ENCODE data around the gene SIRT2. TPM values are rescaled to one million over a fixed set of nuclear protein-coding genes. Genes with fewer than 3 reads are reported as not detected.
A peak's percentile ranks its signal among the peaks of the same experiment; 100 is the strongest.

SIRT2 gene
- total RNA-seq, 1 experiment from 2014 or later, result 51.7 TPM

DNA sequence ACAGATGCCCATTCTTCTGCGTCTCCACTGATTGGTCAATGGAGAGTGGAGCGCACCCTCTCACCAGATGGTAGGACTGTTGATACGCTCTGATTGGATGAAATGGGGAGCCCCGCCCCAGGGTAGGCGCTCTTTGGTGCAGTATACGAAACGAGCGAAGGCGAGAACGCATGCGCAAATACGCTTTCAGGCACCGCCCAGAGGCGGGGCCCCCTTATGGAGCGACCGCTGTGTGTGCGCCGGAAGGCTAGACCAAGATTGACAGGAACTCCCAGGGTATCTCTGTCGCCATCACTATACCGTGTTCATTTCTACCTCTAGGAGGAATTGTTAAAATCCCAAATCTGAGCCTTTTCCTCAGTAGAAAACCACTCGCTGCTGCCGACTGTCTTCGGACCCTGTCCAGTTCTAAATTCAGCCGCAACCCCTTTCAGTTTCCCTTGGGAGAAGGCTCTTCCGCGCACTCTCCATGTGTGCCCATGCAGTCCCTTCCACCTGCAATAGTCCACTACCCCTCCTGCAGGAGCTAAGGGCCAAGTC, 48.9 kb downstream of the SIRT2 start:
- no peaks in the 10 kb centered on the region for H3K9me3 Mint-ChIP-seq (ENCODE audit: low read depth, unreplicated experiment)
- H3K27ac Mint-ChIP-seq (ENCODE audit: unreplicated experiment), result peak overlapping the region; percentile 98
- peak; percentile 99 for DNase-seq
- TSS peak; percentile 88 for BruUV-seq (replicated peaks)
- H3K4me1 Mint-ChIP-seq (ENCODE audit: low read depth, unreplicated experiment), result peaks cover 36% of the 10 kb centered on the region
- TF ChIP-seq, protein P1, sequence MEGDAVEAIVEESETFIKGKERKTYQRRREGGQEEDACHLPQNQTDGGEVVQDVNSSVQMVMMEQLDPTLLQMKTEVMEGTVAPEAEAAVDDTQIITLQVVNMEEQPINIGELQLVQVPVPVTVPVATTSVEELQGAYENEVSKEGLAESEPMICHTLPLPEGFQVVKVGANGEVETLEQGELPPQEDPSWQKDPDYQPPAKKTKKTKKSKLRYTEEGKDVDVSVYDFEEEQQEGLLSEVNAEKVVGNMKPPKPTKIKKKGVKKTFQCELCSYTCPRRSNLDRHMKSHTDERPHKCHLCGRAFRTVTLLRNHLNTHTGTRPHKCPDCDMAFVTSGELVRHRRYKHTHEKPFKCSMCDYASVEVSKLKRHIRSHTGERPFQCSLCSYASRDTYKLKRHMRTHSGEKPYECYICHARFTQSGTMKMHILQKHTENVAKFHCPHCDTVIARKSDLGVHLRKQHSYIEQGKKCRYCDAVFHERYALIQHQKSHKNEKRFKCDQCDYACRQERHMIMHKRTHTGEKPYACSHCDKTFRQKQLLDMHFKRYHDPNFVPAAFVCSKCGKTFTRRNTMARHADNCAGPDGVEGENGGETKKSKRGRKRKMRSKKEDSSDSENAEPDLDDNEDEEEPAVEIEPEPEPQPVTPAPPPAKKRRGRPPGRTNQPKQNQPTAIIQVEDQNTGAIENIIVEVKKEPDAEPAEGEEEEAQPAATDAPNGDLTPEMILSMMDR (IDR thresholded peaks at IDR 0.05; ENCODE audit: unreplicated experiment), result no peak
- intact Hi-C loops (cut with micrococcal nuclease; ENCODE audit: unreplicated experiment), result loop anchor here (1.0 to 5.0 kb wide), 2 partner anchors 37 to 80 kb away; partner anchors contain the start of genes MRPS12 and SARS2
- CTCF ChIA-PET, result interaction anchor here (0.7 to 3.3 kb wide), 2 partner anchors 12 to 340 kb away, joined by 3 to 19 read pairs; no protein-coding TSS in a partner anchor
- H3K4me3 Mint-ChIP-seq (ENCODE audit: low read depth, unreplicated experiment), result peak overlapping the region; percentile 82
- peaks cover 78% of the 10 kb centered on the region for H3K36me3 Mint-ChIP-seq (ENCODE audit: insufficient read depth, unreplicated experiment)
- peaks cover 14% of the 10 kb centered on the region for H3K27me3 Mint-ChIP-seq (ENCODE audit: unreplicated experiment)

DNA sequence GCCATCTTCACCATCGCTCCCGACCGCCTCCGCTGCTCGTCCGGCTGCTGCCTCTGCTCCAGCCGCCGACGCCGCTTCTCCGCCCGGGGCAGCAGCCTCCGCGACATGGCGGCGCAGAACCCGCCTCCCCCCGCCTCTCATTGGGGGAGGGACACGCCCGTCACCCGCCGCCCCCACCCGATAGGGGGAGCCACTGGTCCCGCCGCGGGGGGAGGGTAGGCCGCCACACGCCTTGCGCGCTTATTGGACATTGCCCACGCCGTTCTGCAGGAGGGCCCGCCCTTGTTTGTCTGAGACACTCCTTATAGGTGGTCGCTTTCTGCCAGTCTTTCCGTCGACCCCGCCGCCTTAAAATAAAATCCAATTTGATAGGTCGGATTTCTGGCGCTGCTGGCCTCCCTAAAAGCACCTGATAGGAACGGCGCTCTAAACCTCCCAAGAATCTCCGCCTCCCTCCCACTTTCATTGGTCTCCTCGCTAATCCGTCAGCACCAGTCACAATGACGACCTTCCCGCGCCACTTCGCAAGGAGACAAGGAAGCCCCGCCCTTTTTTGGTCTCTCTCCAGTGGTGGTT, 49.5 kb downstream of the SIRT2 start, which contains the start of gene HNRNPL:
Gene HNRNPL, minus strand, starts transcription at position 127 of the 576 bp plus-strand sequence. Its CDS starts 20 bp downstream, at position 107.
- DNase-seq, result peak; percentile 100

DNA sequence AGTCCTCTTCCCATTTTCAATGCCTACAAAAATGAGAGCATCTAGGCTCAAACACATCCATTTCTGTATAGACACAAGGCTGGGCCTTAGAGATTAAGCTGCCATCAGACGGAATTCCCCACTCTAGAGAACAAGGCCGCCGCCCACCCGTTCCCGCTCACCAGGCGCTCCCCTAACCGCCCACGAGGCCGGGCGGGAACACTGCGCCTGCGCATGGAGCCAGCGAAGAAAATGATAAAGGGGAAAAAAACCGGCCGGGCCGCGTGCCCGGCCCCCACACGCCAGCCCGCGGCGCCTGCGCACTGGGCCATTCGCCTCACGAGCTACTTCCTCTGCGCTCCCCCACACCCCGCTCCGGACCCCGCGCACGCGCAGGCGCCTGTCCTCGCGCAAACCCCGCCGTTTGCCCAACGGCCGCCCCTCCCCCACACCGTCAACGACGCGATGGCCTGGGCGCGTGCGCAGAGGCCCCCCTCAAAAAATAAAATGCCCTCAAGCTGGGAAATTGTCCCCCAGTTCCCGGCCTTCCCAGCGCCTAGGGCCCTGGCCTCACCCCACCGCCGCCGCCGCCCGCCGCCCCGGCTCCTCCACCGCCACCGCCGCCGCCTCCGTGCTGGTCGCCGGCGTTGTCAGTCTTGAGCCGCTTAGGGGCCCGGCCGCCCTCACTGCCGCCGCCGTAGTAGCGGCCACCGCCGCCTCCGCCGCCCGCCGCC, 50.1 kb downstream of the SIRT2 start:
- peaks cover 90% of the 10 kb centered on the region for H3K36me3 Mint-ChIP-seq (ENCODE audit: insufficient read depth, unreplicated experiment)
- peaks cover 36% of the 10 kb centered on the region for H3K4me1 Mint-ChIP-seq (ENCODE audit: low read depth, unreplicated experiment)
- no TSS peak for BruUV-seq (replicated peaks)
- peak overlapping the region; percentile 82 for H3K4me3 Mint-ChIP-seq (ENCODE audit: low read depth, unreplicated experiment)
- DNase-seq, result peak; percentile 99
- intact Hi-C loops (cut with micrococcal nuclease; ENCODE audit: unreplicated experiment), result no loop called here
- H3K27me3 Mint-ChIP-seq (ENCODE audit: unreplicated experiment), result peaks cover 14% of the 10 kb centered on the region
- TF ChIP-seq, protein P1 (IDR thresholded peaks at IDR 0.05; ENCODE audit: unreplicated experiment), result no peak
- peak overlapping the region; percentile 98 for H3K27ac Mint-ChIP-seq (ENCODE audit: unreplicated experiment)
- CTCF ChIA-PET, result interaction anchor here (0.5 to 1.0 kb wide), 8 partner anchors 17 to 293 kb away, joined by 3 to 8 read pairs (median 3); partner anchors contain the start of genes ECH1, MRPS12, NFKBIB and SARS2
- H3K9me3 Mint-ChIP-seq (ENCODE audit: low read depth, unreplicated experiment), result no peaks in the 10 kb centered on the region

More for the DNA sequence above, 49.5 kb downstream of the SIRT2 start, which contains the start of gene HNRNPL:
- intact Hi-C loops (cut with micrococcal nuclease; ENCODE audit: unreplicated experiment), result loop anchor here (1.0 to 5.0 kb wide), 2 partner anchors 37 to 80 kb away; partner anchors contain the start of genes MRPS12 and SARS2
- Mint-ChIP-seq H3K4me1 (ENCODE audit: low read depth, unreplicated experiment) (peaks cover 36% of the 10 kb centered on the region), H3K36me3 (ENCODE audit: insufficient read depth, unreplicated experiment) (peaks cover 83% of the 10 kb centered on the region), H3K27ac (ENCODE audit: unreplicated experiment) (peak within 1 kb of the TSS; percentile 98), H3K27me3 (ENCODE audit: unreplicated experiment) (peaks cover 14% of the 10 kb centered on the region), H3K9me3 (ENCODE audit: low read depth, unreplicated experiment) (no peaks in the 10 kb centered on the region), H3K4me3 (ENCODE audit: low read depth, unreplicated experiment) (peak within 1 kb of the TSS; percentile 82)
- no TSS peak for BruUV-seq (replicated peaks)
- TF ChIP-seq, protein P1 (IDR thresholded peaks at IDR 0.05; ENCODE audit: unreplicated experiment), result peak; percentile 76
- CTCF ChIA-PET, result interaction anchor here (0.8 to 1.0 kb wide), 3 partner anchors 50 to 188 kb away, joined by 3 to 4 read pairs (median 3); partner anchors contain the start of genes NFKBIB and SIRT2
